DMS153 treated with DMSO at 0.1 percent for 48 hours (cell line): ENCODE results near the gene ZNF831.

Experiments used
- DNase-seq: peaks from one replicate; lab custom pipeline; 2025; ENCODE audit not compliant: unreplicated experiment; lab: John Stamatoyannopoulos, UW

ZNF831 gene

GRCh38 chr20:59178983-59179595 lies 15.5 kb downstream of the ZNF831 start:
- DNase-seq, result no peak

DNA sequence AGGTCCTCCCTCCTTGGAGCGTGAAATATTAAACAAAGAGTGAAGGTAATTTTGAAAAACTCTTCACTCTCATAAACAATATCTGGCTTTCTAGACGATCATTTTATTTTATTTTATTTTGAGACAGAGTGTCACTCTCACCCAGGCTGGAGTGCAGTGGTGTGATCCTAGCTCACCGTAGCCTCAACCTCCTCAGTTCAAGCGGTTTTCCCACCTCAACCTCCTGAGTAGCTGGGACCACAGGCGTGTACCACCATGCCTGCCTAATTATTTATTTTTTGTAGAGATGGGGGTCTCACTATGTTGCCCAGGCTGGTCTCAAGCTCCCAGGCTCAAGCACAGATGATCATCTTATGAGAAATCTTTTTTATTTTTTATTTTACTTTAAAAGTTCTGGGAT lies 16.4 kb downstream of the ZNF831 start:
- DNase-seq, result no peak

DNA sequence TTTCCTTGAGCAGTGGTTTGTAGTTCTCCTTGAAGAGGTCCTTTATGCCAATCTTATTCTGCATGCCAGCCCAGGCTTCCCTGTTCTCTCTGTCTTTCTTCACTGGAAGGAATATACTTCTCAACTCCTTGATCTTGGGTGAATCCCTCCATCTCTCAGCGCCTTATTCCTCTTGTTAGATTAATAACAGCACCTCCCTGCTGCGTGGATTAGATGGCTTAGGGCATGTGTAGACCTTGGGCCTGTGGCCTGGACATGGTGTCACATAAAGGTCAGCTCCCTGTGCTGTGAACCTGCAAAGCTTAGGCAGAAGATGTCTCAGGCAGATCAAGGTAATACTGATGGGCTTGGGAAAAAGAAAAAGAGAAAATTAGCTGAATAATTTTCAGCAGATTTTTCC lies 18.3 kb downstream of the ZNF831 start:
- DNase-seq, result no peak

DNA sequence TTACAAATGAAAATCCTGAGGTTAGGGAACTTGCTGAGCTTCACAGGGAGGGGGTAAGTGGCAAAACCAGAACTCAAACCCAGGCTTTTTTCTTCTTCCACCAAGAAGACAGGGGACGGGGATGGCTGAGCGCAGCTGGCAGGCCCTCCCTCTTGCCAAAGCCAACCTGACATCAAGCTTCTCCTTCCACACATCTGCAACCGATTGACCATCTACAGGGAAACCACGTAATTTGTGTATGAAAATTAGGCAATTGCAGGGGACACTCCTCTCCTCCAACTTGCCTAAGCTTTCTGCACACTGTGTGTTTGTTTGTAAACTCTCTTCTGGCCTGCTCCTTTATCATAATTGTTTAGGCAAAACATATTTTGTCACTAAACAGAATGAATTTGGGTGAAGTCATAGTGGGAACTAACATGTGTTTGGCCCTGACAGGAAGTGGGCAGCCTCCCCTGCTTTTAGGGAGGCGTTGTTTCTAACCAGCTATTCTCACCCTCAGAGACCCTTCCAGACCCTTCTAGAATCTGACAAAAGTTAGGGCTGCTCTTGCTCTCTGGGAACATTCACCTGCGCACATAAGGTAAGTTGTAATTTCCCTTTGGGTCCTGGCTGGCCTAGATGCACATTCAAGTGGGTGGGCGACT lies 18.9 kb downstream of the ZNF831 start:
- no peak for DNase-seq

DNA sequence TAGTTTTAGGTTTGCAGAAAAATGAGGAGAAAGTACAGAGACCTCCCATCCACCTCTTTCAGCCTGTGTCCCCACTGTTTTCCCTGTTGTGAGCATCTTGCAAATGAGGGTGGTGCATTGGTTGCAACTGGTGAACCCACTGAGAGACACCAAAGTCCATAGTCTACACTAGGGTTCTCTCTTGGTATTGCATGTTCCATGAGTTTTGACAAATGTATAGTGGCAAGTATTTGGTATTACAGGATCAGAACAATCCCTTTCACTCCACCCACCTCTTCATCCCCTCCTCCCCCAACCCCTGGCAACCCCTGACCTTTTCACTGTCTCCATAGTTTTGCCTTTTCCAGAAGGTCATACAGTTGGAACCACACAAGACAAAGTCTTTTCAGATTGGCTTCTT lies 20.1 kb downstream of the ZNF831 start:
- no peak for DNase-seq

DNA sequence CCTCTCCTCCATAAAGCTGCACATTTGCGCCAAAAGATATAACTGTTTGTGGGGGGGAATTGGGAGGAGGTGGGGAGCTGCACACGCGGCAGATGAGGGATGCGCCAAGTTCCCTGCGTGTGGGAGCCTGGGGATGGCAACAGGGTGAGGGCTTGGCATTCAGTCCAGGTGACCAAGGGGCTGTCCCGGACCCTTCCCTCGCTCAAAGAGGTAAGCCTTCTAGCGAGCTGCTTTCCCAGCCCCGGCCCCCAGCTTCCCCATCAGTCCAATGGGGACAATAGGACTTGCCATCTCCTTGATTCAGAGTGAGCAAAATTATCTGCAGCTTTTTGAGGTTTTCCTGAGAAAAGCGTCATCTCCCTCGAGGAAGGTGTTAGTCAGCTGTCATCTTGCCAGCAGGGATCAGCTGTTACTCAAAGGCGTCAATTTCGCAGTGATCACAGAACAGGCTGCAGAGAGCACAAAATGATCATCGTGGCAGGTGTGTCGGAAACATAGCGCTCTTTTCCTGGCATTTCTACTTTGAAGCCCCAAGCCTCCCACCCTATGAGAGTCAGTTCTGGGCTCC lies 21.3 kb downstream of the ZNF831 start:
- no peak for DNase-seq

- DNase-seq, result no peak
Measured at GRCh38 chr20:59185809-59186208, 22.2 kb downstream of the ZNF831 start.

- DNase-seq, result no peak
Measured at GRCh38 chr20:59190466-59190865, 26.8 kb downstream of the ZNF831 start.

DNA sequence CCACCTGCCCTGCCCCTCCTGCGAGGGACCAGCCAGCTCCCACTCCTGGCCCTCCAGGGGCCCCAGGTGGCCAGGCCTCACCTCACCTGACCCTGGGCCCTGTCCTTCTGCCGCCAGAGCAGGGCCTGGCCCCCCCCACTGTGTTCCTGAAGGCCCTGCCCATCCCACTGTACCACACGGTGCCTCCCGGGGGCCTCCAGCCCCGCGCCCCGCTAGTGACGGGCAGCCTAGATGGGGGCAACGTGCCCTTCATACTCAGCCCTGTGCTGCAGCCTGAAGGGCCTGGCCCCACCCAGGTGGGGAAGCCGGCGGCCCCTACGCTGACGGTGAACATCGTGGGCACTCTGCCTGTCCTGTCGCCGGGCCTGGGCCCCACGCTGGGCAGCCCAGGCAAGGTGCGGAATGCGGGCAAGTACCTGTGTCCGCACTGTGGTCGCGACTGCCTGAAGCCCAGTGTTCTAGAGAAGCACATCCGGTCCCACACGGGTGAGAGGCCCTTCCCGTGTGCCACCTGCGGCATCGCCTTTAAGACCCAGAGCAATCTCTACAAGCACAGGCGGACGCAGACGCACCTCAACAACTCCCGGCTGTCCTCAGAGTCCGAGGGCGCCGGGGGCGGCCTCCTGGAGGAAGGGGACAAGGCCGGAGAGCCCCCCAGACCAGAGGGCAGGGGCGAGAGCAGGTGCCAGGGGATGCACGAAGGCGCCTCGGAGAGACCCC lies 27.6 kb downstream of the ZNF831 start:
- DNase-seq, result no peak

DNA sequence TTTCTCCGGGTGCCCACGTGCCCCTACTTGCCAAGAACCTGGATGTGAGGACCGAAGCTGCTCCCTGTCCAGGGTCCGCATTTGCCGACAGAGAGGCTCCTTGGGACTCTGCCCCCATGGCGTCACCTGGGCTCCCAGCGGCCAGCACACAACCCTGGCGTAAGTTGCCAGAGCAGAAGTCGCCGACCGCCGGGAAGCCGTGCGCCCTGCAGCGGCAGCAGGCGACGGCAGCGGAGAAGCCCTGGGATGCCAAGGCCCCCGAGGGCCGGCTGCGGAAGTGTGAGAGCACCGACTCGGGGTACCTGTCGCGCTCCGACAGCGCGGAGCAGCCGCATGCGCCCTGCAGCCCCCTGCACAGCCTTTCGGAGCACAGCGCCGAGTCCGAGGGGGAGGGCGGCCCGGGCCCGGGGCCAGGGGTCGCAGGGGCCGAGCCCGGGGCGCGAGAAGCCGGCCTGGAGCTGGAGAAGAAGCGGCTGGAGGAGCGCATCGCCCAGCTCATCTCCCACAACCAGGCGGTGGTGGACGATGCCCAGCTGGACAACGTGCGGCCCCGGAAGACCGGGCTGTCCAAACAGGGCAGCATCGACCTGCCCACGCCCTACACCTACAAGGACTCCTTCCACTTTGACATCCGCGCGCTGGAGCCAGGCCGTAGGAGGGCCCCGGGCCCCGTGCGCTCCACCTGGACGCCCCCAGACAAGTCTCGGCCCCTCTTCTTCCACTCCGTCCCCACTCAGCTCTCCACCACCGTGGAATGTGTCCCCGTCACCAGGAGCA lies 28.3 kb downstream of the ZNF831 start:
- no peak for DNase-seq

DNA sequence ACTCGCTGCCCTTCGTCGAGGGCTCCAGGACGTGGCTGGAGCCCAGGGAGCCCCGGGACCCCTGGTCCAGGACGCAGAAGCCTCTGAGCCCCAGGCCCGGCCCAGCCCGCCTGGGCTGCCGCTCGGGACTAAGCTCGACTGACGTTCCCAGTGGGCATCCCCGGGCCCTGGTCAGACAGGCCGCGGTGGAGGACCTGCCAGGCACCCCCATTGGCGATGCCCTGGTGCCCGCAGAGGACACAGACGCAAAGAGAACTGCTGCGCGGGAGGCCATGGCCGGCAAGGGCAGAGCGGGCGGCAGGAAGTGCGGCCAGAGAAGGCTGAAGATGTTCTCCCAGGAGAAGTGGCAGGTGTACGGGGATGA lies 28.9 kb downstream of the ZNF831 start:
- DNase-seq, result no peak

GRCh38 chr20:59193325-59193724 lies 29.7 kb downstream of the ZNF831 start:
- DNase-seq, result no peak

- no peak for DNase-seq
Measured at GRCh38 chr20:59194023-59194935, 30.7 kb downstream of the ZNF831 start.

- DNase-seq, result no peak
Measured at GRCh38 chr20:59195316-59195993, 31.8 kb downstream of the ZNF831 start.

- DNase-seq, result no peak
Measured at GRCh38 chr20:59204165-59204894, 40.7 kb downstream of the ZNF831 start.

- DNase-seq, result no peak
Measured at GRCh38 chr20:59205044-59205443, 41.4 kb downstream of the ZNF831 start.

- DNase-seq, result no peak
Measured at GRCh38 chr20:59207235-59207634, 43.6 kb downstream of the ZNF831 start.

- no peak for DNase-seq
Measured at GRCh38 chr20:59207742-59208357, 44.2 kb downstream of the ZNF831 start.

- no peak for DNase-seq
Measured at GRCh38 chr20:59210186-59210585, 46.6 kb downstream of the ZNF831 start.
